H1 (cell line): ENCODE measurements around the gene KCNMA1. TPM values are rescaled to one million over a fixed set of nuclear protein-coding genes. Genes with fewer than 3 reads are reported as not detected.

ENCODE experiments used
- CHD2 ChIP-seq: IDR thresholded peaks from 2 replicates; pipeline ENCODE4 v1.6.1; 2012; ENCODE audit warnings: low read length, improper control_type of control experiment
- CREB1 ChIP-seq: IDR thresholded peaks from 2 replicates; pipeline ENCODE4 v1.6.1; 2012; ENCODE audit warnings: inconsistent platforms
- EGR1 ChIP-seq: IDR thresholded peaks from 2 replicates; pipeline ENCODE4 v1.6.1; 2011; ENCODE audit warnings: low read depth, low read length, borderline replicate concordance
- JUN ChIP-seq: IDR thresholded peaks from 2 replicates; pipeline ENCODE4 v1.6.1; 2011; ENCODE audit warnings: low read depth, mild to moderate bottlenecking, improper control_type of control experiment, low read length
- KDM1A ChIP-seq: fragments of 200-600, 300-600 bp; sonication (generic); IDR thresholded peaks from 2 replicates; pipeline ENCODE4 v1.7.1; 2016; ENCODE audit warnings: mild to moderate bottlenecking, low read length, borderline replicate concordance
- POLR2AphosphoS5 ChIP-seq: IDR thresholded peaks from 2 replicates; pipeline ENCODE4 v1.6.1; 2011; ENCODE audit warnings: low read depth, low read length
- RFX5 ChIP-seq: IDR thresholded peaks from 2 replicates; pipeline ENCODE4 v1.6.1; 2011; ENCODE audit warnings: low read depth, low read length, improper control_type of control experiment, borderline replicate concordance
- SP1 ChIP-seq: IDR thresholded peaks from 2 replicates; pipeline ENCODE4 v1.6.1; 2011; ENCODE audit warnings: low read depth, low read length
- TAF7 ChIP-seq: optimal IDR thresholded peaks from 2 replicates; pipeline ENCODE3; 2011; ENCODE audit warnings: low read depth, mild to moderate bottlenecking, inconsistent platforms, low read length, moderate library complexity, borderline replicate concordance
- TBP ChIP-seq: IDR thresholded peaks from 2 replicates; pipeline ENCODE4 v1.6.1; 2011; ENCODE audit warnings: low read depth, low read length, improper control_type of control experiment
- YY1 ChIP-seq: IDR thresholded peaks from 2 replicates; pipeline ENCODE4 v1.6.1; 2011; ENCODE audit warnings: low read depth, mild to moderate bottlenecking, low read length
- polyA plus RNA-seq, 7 experiments: library from polyadenylated mRNA; depleted of rRNA in 3 of 7; stranded (reverse) in 5 of 7; unstranded in 2 of 7; fragments of >200 nt in 5 of 7; fragments of 200-250 nt in 2 of 7; gene quantifications; 1 replicate in 5 of 7; 2 replicates in 1 of 7; 4 replicates in 1 of 7; pipeline versions ENCODE4 v1.2.1 to v1.2.3, GENCODE V29; 2011 to 2013; ENCODE audit warnings: missing spikeins in 2 of 7, mixed read lengths in 2 of 7
- total RNA-seq: library from RNA; stranded (reverse); fragmentation: NEBNext Ultra II Directional; extraction: Animal tissue kit (Norgen Biotek cat#: 25700); gene quantifications from 2 replicates; pipeline ENCODE4 v1.2.1, GENCODE V29; 2021
- TF ChIP-seq, protein P1 (sequence below): fragments of 300-600 bp; sonication (generic); IDR thresholded peaks from 2 replicates; pipeline ENCODE4 v1.7.1; 2012; ENCODE audit warnings: low read length, moderate library complexity, mild to moderate bottlenecking, inconsistent platforms; ENCODE audit not compliant: insufficient replicate concordance
- TF ChIP-seq, protein P2 (sequence below): IDR thresholded peaks from 2 replicates; pipeline ENCODE4 v1.6.1; 2011; ENCODE audit warnings: low read length, improper control_type of control experiment

Gene KCNMA1
- total and polyA plus RNA-seq, 2 of the 8 experiments (the other 6 are each of a cell fraction or from before 2014, with no cell fraction given), result 10.2 to 11.1 TPM

DNA sequence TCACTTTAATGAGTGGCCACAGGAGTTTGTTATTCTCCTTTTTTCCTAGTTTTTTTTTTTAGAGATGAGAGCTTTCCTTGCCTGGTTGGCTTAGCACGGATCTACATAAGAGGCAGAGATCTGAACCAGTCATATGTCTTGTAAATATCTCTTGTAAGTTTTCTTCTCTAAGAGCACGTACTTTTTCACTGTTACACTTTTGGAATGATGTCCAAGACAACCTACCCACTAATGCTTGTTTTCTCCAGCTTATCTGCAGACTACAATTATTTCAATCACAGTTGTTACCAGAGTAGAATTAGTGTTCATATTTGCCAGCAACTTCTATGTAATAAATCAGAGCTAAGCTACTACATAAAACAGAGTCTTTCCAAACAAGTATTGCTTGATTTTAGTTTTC lies 444.6 kb downstream of the KCNMA1 start (continued):
- TF ChIP-seq, protein P1, sequence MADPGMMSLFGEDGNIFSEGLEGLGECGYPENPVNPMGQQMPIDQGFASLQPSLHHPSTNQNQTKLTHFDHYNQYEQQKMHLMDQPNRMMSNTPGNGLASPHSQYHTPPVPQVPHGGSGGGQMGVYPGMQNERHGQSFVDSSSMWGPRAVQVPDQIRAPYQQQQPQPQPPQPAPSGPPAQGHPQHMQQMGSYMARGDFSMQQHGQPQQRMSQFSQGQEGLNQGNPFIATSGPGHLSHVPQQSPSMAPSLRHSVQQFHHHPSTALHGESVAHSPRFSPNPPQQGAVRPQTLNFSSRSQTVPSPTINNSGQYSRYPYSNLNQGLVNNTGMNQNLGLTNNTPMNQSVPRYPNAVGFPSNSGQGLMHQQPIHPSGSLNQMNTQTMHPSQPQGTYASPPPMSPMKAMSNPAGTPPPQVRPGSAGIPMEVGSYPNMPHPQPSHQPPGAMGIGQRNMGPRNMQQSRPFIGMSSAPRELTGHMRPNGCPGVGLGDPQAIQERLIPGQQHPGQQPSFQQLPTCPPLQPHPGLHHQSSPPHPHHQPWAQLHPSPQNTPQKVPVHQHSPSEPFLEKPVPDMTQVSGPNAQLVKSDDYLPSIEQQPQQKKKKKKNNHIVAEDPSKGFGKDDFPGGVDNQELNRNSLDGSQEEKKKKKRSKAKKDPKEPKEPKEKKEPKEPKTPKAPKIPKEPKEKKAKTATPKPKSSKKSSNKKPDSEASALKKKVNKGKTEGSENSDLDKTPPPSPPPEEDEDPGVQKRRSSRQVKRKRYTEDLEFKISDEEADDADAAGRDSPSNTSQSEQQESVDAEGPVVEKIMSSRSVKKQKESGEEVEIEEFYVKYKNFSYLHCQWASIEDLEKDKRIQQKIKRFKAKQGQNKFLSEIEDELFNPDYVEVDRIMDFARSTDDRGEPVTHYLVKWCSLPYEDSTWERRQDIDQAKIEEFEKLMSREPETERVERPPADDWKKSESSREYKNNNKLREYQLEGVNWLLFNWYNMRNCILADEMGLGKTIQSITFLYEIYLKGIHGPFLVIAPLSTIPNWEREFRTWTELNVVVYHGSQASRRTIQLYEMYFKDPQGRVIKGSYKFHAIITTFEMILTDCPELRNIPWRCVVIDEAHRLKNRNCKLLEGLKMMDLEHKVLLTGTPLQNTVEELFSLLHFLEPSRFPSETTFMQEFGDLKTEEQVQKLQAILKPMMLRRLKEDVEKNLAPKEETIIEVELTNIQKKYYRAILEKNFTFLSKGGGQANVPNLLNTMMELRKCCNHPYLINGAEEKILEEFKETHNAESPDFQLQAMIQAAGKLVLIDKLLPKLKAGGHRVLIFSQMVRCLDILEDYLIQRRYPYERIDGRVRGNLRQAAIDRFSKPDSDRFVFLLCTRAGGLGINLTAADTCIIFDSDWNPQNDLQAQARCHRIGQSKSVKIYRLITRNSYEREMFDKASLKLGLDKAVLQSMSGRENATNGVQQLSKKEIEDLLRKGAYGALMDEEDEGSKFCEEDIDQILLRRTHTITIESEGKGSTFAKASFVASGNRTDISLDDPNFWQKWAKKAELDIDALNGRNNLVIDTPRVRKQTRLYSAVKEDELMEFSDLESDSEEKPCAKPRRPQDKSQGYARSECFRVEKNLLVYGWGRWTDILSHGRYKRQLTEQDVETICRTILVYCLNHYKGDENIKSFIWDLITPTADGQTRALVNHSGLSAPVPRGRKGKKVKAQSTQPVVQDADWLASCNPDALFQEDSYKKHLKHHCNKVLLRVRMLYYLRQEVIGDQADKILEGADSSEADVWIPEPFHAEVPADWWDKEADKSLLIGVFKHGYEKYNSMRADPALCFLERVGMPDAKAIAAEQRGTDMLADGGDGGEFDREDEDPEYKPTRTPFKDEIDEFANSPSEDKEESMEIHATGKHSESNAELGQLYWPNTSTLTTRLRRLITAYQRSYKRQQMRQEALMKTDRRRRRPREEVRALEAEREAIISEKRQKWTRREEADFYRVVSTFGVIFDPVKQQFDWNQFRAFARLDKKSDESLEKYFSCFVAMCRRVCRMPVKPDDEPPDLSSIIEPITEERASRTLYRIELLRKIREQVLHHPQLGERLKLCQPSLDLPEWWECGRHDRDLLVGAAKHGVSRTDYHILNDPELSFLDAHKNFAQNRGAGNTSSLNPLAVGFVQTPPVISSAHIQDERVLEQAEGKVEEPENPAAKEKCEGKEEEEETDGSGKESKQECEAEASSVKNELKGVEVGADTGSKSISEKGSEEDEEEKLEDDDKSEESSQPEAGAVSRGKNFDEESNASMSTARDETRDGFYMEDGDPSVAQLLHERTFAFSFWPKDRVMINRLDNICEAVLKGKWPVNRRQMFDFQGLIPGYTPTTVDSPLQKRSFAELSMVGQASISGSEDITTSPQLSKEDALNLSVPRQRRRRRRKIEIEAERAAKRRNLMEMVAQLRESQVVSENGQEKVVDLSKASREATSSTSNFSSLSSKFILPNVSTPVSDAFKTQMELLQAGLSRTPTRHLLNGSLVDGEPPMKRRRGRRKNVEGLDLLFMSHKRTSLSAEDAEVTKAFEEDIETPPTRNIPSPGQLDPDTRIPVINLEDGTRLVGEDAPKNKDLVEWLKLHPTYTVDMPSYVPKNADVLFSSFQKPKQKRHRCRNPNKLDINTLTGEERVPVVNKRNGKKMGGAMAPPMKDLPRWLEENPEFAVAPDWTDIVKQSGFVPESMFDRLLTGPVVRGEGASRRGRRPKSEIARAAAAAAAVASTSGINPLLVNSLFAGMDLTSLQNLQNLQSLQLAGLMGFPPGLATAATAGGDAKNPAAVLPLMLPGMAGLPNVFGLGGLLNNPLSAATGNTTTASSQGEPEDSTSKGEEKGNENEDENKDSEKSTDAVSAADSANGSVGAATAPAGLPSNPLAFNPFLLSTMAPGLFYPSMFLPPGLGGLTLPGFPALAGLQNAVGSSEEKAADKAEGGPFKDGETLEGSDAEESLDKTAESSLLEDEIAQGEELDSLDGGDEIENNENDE, result no peak
- TF ChIP-seq CHD2 (no peak), TAF7 (no peak), RFX5 (no peak), POLR2AphosphoS5 (no peak), JUN (no peak), SP1 (no peak), TBP (no peak), YY1 (no peak), EGR1 (no peak), KDM1A (no peak), CREB1 (no peak)
- TF ChIP-seq, protein P2, sequence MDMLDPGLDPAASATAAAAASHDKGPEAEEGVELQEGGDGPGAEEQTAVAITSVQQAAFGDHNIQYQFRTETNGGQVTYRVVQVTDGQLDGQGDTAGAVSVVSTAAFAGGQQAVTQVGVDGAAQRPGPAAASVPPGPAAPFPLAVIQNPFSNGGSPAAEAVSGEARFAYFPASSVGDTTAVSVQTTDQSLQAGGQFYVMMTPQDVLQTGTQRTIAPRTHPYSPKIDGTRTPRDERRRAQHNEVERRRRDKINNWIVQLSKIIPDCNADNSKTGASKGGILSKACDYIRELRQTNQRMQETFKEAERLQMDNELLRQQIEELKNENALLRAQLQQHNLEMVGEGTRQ, result no peak
